ENCODE results near the gene ENDOV.

ENDOV gene

GRCh38 chr17:80414803-80415625 lies at the start of gene ENDOV:
TSS of gene ENDOV (plus strand) at chr17:80415167. CDS start at chr17:80415195, 28 bp downstream.
- no peak for TF ChIP-seq CTCF (conservative IDR thresholded peaks at IDR 0.05)
- H3K27ac ChIP-seq, result peak within 1 kb of the TSS; percentile 90

- H3K27ac ChIP-seq, result no peak overlapping the region
- TF ChIP-seq CTCF (conservative IDR thresholded peaks at IDR 0.05), result no peak
Observed at GRCh38 chr17:80365983-80366382, 49.0 kb upstream of the ENDOV start.

- TF ChIP-seq CTCF (conservative IDR thresholded peaks at IDR 0.05), result no peak
Observed at GRCh38 chr17:80367503-80367902, 47.5 kb upstream of the ENDOV start.

GRCh38 chr17:80371196-80371595 lies 43.8 kb upstream of the ENDOV start:
- no peak for TF ChIP-seq CTCF (conservative IDR thresholded peaks at IDR 0.05)
- no peak overlapping the region for H3K27ac ChIP-seq

More at GRCh38 chr17:80367503-80367902, 47.5 kb upstream of the ENDOV start:
- no peak overlapping the region for H3K27ac ChIP-seq

- TF ChIP-seq CTCF (conservative IDR thresholded peaks at IDR 0.05), result no peak
- no peak overlapping the region for H3K27ac ChIP-seq
Observed at GRCh38 chr17:80372456-80372855, 42.5 kb upstream of the ENDOV start.

GRCh38 chr17:80372922-80373570 lies 41.9 kb upstream of the ENDOV start:
- H3K27ac ChIP-seq, result no peak overlapping the region
- no peak for TF ChIP-seq CTCF (conservative IDR thresholded peaks at IDR 0.05)

- TF ChIP-seq CTCF (conservative IDR thresholded peaks at IDR 0.05), result no peak
- no peak overlapping the region for H3K27ac ChIP-seq
Observed at GRCh38 chr17:80374039-80374731, 40.8 kb upstream of the ENDOV start.

Data from VCaP (cell line).